Osteoblast (primary cell): Measurements from ENCODE around the gene CMSS1. TPM values are rescaled to one million over a fixed set of nuclear protein-coding genes. Genes with fewer than 3 reads are reported as not detected.

ENCODE experiments used
- DNase-seq: peaks from one replicate; pipeline ENCODE4 v3.0.0; 2011; ENCODE audit warnings: low spot score, mixed read lengths; ENCODE audit not compliant: insufficient read length; ENCODE audit errors: missing footprints
- H2AFZ ChIP-seq: 2 replicates; pipeline ENCODE4 v1.6.0; 2011; ENCODE audit warnings: mild to moderate bottlenecking, low read length
- H3K27ac ChIP-seq: 2 replicates; pipeline ENCODE4 v1.5.1; 2011; ENCODE audit warnings: mild to moderate bottlenecking, low read depth, low read length, moderate library complexity
- H3K27me3 ChIP-seq: 2 replicates; pipeline ENCODE4 v1.6.0; 2012; ENCODE audit warnings: mild to moderate bottlenecking, control low read depth, inconsistent platforms, low read length, moderate library complexity; ENCODE audit not compliant: insufficient read depth
- H3K36me3 ChIP-seq: 2 replicates; pipeline ENCODE4 v1.5.1; 2011; ENCODE audit warnings: mild to moderate bottlenecking, low read length, control low read depth, moderate library complexity; ENCODE audit not compliant: insufficient read depth
- H3K4me1 ChIP-seq: 2 replicates; pipeline ENCODE4 v1.5.1; 2011; ENCODE audit warnings: mild to moderate bottlenecking, low read length, control low read depth, moderate library complexity; ENCODE audit not compliant: insufficient read depth
- H3K4me2 ChIP-seq: 2 replicates; pipeline ENCODE4 v1.6.0; 2011; ENCODE audit warnings: mild to moderate bottlenecking, low read length; ENCODE audit not compliant: insufficient read depth
- H3K4me3 ChIP-seq: fragments of 200-600 bp; sonication (generic); 3 replicates; pipeline ENCODE4 v1.5.1; 2012; ENCODE audit warnings: mild to moderate bottlenecking, low read length, inconsistent platforms; ENCODE audit not compliant: insufficient read depth
- H3K79me2 ChIP-seq: 2 replicates; pipeline ENCODE4 v1.6.0; 2012; ENCODE audit warnings: mild to moderate bottlenecking, low read length, control low read depth, inconsistent platforms; ENCODE audit not compliant: insufficient read depth
- H3K9me3 ChIP-seq: 2 replicates; pipeline ENCODE4 v1.5.1; 2011; ENCODE audit warnings: low read depth, low read length, control low read depth
- H4K20me1 ChIP-seq: 2 replicates; pipeline ENCODE4 v1.6.0; 2012; ENCODE audit warnings: mild to moderate bottlenecking, low read length, control low read depth; ENCODE audit not compliant: insufficient read depth
- total RNA-seq: library from RNA; depleted of rRNA; stranded (reverse); fragments of >200 nt; gene quantifications from 2 replicates; pipeline ENCODE4 v1.2.3, GENCODE V29; 2012
- TF ChIP-seq, protein P1 (sequence below): IDR thresholded peaks from 2 replicates; pipeline ENCODE4 v1.5.1; 2011; ENCODE audit warnings: mild to moderate bottlenecking, low read depth, low read length, moderate library complexity; ENCODE audit errors: extremely low read depth

The CMSS1 gene
- total RNA-seq, 1 donor, result 15.9 TPM

GRCh38 chr3:100170486-100170885 is 352.8 kb downstream of the CMSS1 start:
- Histone ChIP-seq H3K36me3 (no peaks in the 10 kb centered on the region), H4K20me1 (no peaks in the 10 kb centered on the region), H3K27me3 (no peaks in the 10 kb centered on the region), H3K27ac (no peak overlapping the region), H3K4me3 (no peak overlapping the region), H2AFZ (no peak overlapping the region), H3K4me1 (no peaks in the 10 kb centered on the region), H3K4me2 (no peak overlapping the region), H3K9me3 (no peaks in the 10 kb centered on the region), H3K79me2 (no peaks in the 10 kb centered on the region)
- DNase-seq, result no peak
- TF ChIP-seq, protein P1, sequence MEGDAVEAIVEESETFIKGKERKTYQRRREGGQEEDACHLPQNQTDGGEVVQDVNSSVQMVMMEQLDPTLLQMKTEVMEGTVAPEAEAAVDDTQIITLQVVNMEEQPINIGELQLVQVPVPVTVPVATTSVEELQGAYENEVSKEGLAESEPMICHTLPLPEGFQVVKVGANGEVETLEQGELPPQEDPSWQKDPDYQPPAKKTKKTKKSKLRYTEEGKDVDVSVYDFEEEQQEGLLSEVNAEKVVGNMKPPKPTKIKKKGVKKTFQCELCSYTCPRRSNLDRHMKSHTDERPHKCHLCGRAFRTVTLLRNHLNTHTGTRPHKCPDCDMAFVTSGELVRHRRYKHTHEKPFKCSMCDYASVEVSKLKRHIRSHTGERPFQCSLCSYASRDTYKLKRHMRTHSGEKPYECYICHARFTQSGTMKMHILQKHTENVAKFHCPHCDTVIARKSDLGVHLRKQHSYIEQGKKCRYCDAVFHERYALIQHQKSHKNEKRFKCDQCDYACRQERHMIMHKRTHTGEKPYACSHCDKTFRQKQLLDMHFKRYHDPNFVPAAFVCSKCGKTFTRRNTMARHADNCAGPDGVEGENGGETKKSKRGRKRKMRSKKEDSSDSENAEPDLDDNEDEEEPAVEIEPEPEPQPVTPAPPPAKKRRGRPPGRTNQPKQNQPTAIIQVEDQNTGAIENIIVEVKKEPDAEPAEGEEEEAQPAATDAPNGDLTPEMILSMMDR, result no peak

DNA sequence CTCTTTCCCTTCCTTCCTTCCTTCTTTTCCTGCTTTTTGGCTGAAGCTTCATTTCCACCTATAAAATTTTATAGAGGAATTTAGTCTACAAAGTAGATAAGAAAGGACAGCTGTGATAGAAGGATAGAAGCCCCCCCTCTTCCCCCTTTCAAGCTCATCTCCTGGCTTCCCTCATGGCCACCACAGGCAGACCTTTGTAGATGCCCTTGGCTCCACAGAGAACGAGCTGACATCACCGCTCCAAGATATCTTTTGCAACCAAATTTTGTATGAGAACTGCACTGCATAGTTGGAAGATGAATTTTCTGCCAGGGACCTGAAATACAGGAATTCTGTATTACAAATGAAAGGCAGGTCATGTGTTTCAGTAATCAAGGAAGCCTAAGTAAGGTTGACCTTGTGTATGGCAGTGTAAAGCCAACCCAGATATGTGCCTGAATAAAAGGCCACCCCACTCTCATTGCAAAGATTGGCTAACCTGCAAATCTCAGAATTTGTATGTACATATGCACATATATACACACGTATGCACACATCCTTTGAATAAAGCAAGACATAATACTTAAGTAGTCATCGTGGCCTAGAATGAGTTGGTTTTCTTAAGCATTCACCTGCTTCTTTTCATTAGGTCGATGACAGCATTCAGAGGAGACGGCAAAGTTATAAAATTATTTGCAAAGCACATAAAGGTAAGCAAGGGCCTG is 353.7 kb downstream of the CMSS1 start:
- Histone ChIP-seq H3K4me3 (no peak overlapping the region), H3K27ac (no peak overlapping the region), H3K36me3 (no peaks in the 10 kb centered on the region), H3K4me1 (no peaks in the 10 kb centered on the region), H3K9me3 (no peaks in the 10 kb centered on the region), H4K20me1 (no peaks in the 10 kb centered on the region), H2AFZ (no peak overlapping the region), H3K27me3 (no peaks in the 10 kb centered on the region), H3K79me2 (no peaks in the 10 kb centered on the region), H3K4me2 (no peak overlapping the region)
- TF ChIP-seq, protein P1, result no peak
- no peak for DNase-seq

DNA sequence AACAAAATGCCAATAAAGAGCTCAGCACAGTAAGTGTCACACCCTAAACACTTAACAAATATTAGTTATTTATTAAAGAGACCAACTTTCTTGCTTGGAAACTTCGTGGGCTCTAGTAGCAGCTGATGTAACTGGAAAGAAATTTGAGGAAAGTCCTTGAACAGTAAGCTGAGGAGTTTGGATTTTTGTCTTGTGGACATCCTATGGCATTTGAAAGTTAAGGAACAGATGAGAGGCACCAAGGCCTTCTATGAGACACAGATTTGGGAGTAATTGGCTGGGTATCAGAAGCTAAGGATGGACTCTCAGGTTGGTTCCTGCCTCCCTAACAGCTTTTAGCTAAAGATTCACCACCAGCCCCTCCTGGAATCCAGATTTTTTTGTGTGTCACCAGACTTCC is 356.3 kb downstream of the CMSS1 start:
- DNase-seq, result no peak
- Histone ChIP-seq H4K20me1 (no peaks in the 10 kb centered on the region), H3K4me3 (no peak overlapping the region), H3K27me3 (no peaks in the 10 kb centered on the region), H2AFZ (no peak overlapping the region), H3K79me2 (no peaks in the 10 kb centered on the region), H3K36me3 (peaks cover 4% of the 10 kb centered on the region), H3K27ac (no peak overlapping the region), H3K9me3 (peaks cover 2% of the 10 kb centered on the region), H3K4me1 (no peaks in the 10 kb centered on the region), H3K4me2 (no peak overlapping the region)
- TF ChIP-seq, protein P1, result no peak

- Histone ChIP-seq H3K27ac (no peak overlapping the region), H3K9me3 (peaks cover 6% of the 10 kb centered on the region), H3K4me1 (no peaks in the 10 kb centered on the region), H3K27me3 (no peaks in the 10 kb centered on the region), H2AFZ (no peak overlapping the region), H3K36me3 (peaks cover 5% of the 10 kb centered on the region), H3K4me3 (no peak overlapping the region), H3K79me2 (no peaks in the 10 kb centered on the region), H3K4me2 (no peak overlapping the region), H4K20me1 (no peaks in the 10 kb centered on the region)
- TF ChIP-seq, protein P1, result no peak
- no peak for DNase-seq
Measured at GRCh38 chr3:100175637-100176280, 358.1 kb downstream of the CMSS1 start.
